Testis (tissue), 3 donors: ENCODE measurements around the gene NMNAT1. TPM values are rescaled to one million over a fixed set of nuclear protein-coding genes. Genes with fewer than 3 reads are reported as not detected.
"Not testable (repeated sequence)": the region's sequence is repeated elsewhere in the genome, so short reads cannot be mapped to it uniquely, and the experiment has no call there.

Experiments
- DNase-seq: peaks from one replicate; pipeline ENCODE4 v3.0.0-alpha.2; 2019
- H3K27ac ChIP-seq, 2 donors: fragments of 200-600 bp; sonication (generic); one replicate each; pipeline ENCODE4 v1.5.1; 2019
- H3K27me3 ChIP-seq: fragments of 200-600 bp; sonication (generic); one replicate; pipeline ENCODE4 v1.5.1; 2019
- H3K36me3 ChIP-seq: fragments of 200-600 bp; sonication (generic); one replicate; pipeline ENCODE4 v1.5.1; 2017; ENCODE audit warnings: low read depth; ENCODE audit errors: missing control alignments
- H3K4me1 ChIP-seq: fragments of 200-600 bp; sonication (generic); one replicate; pipeline ENCODE4 v1.5.1; 2019
- H3K4me3 ChIP-seq, 2 donors: fragments of 200-600 bp; sonication (generic); one replicate each; pipeline ENCODE4 v1.5.1; 2017 to 2019
- H3K9me3 ChIP-seq: fragments of 200-600 bp; sonication (generic); one replicate; pipeline ENCODE4 v1.5.1; 2017
- POLR2A ChIP-seq: fragments of 450-650 bp; IDR thresholded peaks from one replicate; pipeline ENCODE4 v1.6.1; 2017; ENCODE audit warnings: antibody characterized with exemption, mild to moderate bottlenecking, moderate library complexity
- WGBS, 2 donors: methylation state at CpG; one replicate each; pipeline ENCODE4 v1.1.5; 2018; 5-methylcytosine and 5-hydroxymethylcytosine counted together
- intact Hi-C: fragments of 100-400 bp; cut with DNase I; formaldehyde crosslinking; loops from one replicate; pipeline ENCODE4 v1.15.1; 2023; ENCODE audit warnings: low total_unique reads
- polyA plus RNA-seq: library from polyadenylated mRNA; stranded (reverse); fragments of 350-450 nt; fragmentation: Illumina TruSeq; extraction: RNeasy Lipid Tissue Mini Kit (QIAGEN cat#74804); gene quantifications from one replicate; pipeline ENCODE4 v1.2.3, GENCODE V29; 2014; ENCODE audit warnings: low read depth, low replicate concordance; ENCODE audit not compliant: insufficient read depth
- total RNA-seq, 2 donors: library from RNA; depleted of rRNA; stranded (reverse); fragments of >200 nt; gene quantifications; one replicate each; pipeline ENCODE4 v1.2.3, GENCODE V29; 2016
- TF ChIP-seq, protein P1 (sequence below), 3 experiments: fragments of 450-650 bp in 2 of 3; fragments of 200-600 bp in 1 of 3; sonication (generic) in 1 of 3; IDR thresholded peaks; one replicate each; pipeline ENCODE4 v1.5.1; 2016 to 2019; ENCODE audit warnings: antibody characterized with exemption in 3 of 3, mild to moderate bottlenecking in 2 of 3, moderate library complexity in 1 of 3

NMNAT1 gene
- total and polyA plus RNA-seq, 3 donors from 2014 or later: 8.1 to 13.0 (median 12.2) TPM

DNA sequence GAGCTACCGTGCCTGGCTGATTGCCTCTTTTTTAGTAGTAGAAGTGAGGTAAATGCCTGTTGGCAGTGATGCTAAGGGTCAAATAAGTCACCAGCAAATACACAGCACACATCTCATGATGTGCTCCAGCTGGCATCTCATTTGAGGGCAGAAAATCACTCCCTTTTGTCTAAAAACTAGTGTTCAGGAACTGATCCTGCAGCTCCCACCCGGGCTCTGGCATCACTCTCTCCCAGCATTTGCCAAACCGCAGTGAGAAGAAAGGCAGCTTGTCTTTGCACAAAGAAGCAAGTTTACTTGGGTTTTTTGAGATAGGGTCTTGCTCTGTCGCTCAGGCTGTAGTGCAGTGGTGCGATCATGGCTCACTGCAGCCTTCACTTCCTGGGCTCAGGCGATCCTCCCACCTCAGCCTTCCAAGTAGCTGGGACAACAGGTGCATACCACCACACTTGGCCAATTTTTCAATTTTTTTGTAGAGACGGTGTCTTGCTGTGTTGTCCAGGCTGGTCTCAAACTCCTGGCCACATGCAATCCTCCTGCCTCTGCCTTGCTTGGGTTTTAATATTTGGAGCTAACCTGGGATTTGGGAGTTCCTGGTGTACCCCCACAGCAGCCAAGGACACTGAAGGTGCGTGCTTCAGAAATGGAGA, 57.9 kb downstream of the NMNAT1 start:
- 77 to 83% methylated on average over 7 to 8 of the region's 8 CpGs for WGBS, 2 donors
- H3K27me3 ChIP-seq: no peaks in the 10 kb centered on the region
- intact Hi-C loops: no loop called here

DNA sequence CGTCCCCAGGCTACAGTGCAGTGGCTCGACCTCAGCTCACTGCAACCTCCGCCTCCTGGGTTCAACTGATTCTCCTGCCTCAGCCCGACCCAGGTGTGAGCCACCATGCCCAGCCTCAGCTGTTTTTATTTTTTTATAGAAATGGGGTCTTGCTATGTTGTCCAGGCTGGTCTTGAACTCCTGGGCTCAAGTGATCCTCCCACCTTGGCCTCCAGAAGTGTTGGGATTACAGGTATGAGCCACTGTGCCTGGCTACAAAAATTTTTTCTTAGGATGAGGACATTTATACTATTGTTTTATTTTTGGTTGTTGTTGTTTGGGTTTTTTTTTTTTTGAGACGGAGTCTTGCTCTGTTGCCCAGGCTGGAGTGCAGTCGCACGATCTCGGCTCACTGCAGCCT, 62.0 kb downstream of the NMNAT1 start:
- WGBS, 2 donors: 89 to 90% methylated on average over 8 of the region's 8 CpGs
- H3K4me1 ChIP-seq, H3K27ac ChIP-seq, DNase-seq, H3K27me3 ChIP-seq, H3K36me3 ChIP-seq, intact Hi-C loops, H3K4me3 ChIP-seq, H3K9me3 ChIP-seq: not testable (repeated sequence)

More for the DNA sequence above, 57.9 kb downstream of the NMNAT1 start:
- Histone ChIP-seq H3K27ac (no peak overlapping the region), H3K4me3 (no peak overlapping the region), H3K4me1 (peaks cover 8% of the 10 kb centered on the region), H3K36me3 (no peaks in the 10 kb centered on the region), H3K9me3 (no peaks in the 10 kb centered on the region)
- no peak for TF ChIP-seq POLR2A
- TF ChIP-seq, protein P1, sequence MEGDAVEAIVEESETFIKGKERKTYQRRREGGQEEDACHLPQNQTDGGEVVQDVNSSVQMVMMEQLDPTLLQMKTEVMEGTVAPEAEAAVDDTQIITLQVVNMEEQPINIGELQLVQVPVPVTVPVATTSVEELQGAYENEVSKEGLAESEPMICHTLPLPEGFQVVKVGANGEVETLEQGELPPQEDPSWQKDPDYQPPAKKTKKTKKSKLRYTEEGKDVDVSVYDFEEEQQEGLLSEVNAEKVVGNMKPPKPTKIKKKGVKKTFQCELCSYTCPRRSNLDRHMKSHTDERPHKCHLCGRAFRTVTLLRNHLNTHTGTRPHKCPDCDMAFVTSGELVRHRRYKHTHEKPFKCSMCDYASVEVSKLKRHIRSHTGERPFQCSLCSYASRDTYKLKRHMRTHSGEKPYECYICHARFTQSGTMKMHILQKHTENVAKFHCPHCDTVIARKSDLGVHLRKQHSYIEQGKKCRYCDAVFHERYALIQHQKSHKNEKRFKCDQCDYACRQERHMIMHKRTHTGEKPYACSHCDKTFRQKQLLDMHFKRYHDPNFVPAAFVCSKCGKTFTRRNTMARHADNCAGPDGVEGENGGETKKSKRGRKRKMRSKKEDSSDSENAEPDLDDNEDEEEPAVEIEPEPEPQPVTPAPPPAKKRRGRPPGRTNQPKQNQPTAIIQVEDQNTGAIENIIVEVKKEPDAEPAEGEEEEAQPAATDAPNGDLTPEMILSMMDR (IDR thresholded peaks at IDR 0.05): no peak
- DNase-seq: no peak

- no peaks in the 10 kb centered on the region for H3K4me1 ChIP-seq
- H3K36me3 ChIP-seq: no peaks in the 10 kb centered on the region
Observed at GRCh38 chr1:10007169-10007568, 63.9 kb downstream of the NMNAT1 start.

GRCh38 chr1:10014016-10014415, 70.7 kb downstream of the NMNAT1 start:
- Histone ChIP-seq H3K4me3 (no peak overlapping the region), H3K4me1 (peaks cover 10% of the 10 kb centered on the region), H3K27me3 (no peaks in the 10 kb centered on the region), H3K9me3 (no peaks in the 10 kb centered on the region), H3K27ac (no peak overlapping the region), H3K36me3 (no peaks in the 10 kb centered on the region)
- intact Hi-C loops: no loop called here
- DNase-seq: no peak
- 87% methylated on average over 5 of the region's 5 CpGs for WGBS, 2 donors
- TF ChIP-seq, protein P1 (IDR thresholded peaks at IDR 0.05): no peak
- TF ChIP-seq POLR2A: no peak

More at GRCh38 chr1:10007169-10007568, 63.9 kb downstream of the NMNAT1 start:
- intact Hi-C loops: no loop called here
- no peaks in the 10 kb centered on the region for H3K27me3 ChIP-seq
- H3K4me3 ChIP-seq: no peak overlapping the region
- 59 to 61% methylated on average over 4 of the region's 4 CpGs for WGBS, 2 donors
- no peak for DNase-seq
- no peaks in the 10 kb centered on the region for H3K9me3 ChIP-seq
- H3K27ac ChIP-seq: no peak overlapping the region
- no peak for TF ChIP-seq POLR2A

GRCh38 chr1:10019561-10019960, 76.3 kb downstream of the NMNAT1 start:
- DNase-seq: no peak
- Histone ChIP-seq H3K36me3 (no peaks in the 10 kb centered on the region), H3K4me1 (peaks cover 10% of the 10 kb centered on the region), H3K4me3 (no peak overlapping the region), H3K27ac (no peak overlapping the region), H3K27me3 (no peaks in the 10 kb centered on the region), H3K9me3 (no peaks in the 10 kb centered on the region)
- intact Hi-C loops: no loop called here
- TF ChIP-seq POLR2A: no peak
- TF ChIP-seq, protein P1 (IDR thresholded peaks at IDR 0.05): no peak

DNA sequence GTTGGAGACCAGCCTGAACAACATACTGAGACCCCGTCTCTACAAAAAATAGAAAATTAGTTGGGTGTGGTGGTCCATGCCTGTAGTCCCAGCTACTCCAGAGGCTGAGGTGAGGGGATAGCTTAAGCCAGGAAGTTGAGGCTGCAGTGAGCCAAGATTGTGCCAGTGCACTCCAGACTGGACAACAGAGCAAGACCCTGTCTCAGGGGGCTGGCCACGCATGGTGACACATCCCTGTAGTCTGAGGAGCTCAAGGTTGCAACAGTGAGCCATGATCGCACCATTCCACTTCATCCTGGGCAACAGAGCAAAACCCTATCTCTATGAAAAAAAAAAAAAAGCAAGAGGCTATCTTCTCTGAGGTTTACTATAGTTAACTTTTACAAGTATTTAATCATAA, 76.8 kb downstream of the NMNAT1 start:
- no peaks in the 10 kb centered on the region for H3K36me3 ChIP-seq
- no peaks in the 10 kb centered on the region for H3K27me3 ChIP-seq
- no peak for TF ChIP-seq POLR2A
- TF ChIP-seq, protein P1 (IDR thresholded peaks at IDR 0.05): no peak
- H3K9me3 ChIP-seq: no peaks in the 10 kb centered on the region
- intact Hi-C loops: no loop called here
- H3K4me3 ChIP-seq: no peak overlapping the region
- peaks cover 10% of the 10 kb centered on the region for H3K4me1 ChIP-seq
- DNase-seq: no peak
- H3K27ac ChIP-seq: no peak overlapping the region
- WGBS, 2 donors: 84 to 86% methylated on average over 3 of the region's 3 CpGs

DNA sequence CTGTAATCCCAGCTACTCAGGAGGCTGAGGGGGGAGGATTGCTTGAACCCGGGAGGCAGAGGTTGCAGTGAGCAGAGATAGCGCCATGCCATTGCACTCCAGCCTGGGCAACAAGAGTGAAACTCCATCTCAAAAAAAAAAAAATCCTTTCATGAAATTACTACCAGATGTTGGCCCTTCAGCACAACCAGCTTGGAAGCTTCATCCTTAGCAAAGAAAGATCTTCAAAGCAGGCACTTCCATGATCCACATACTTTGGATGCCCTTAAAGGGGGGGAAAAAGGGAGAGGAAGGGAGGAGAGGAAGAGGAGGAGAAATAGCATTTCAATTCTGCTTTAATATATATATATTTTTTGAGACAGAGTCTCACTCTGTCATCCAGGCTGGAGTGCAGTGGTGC, 77.4 kb downstream of the NMNAT1 start:
- H3K27ac ChIP-seq, H3K4me1 ChIP-seq, H3K4me3 ChIP-seq, H3K9me3 ChIP-seq, H3K27me3 ChIP-seq, intact Hi-C loops, H3K36me3 ChIP-seq, DNase-seq: not testable (repeated sequence)
- WGBS, 2 donors: 54 to 64% methylated on average over 2 of the region's 2 CpGs

DNA sequence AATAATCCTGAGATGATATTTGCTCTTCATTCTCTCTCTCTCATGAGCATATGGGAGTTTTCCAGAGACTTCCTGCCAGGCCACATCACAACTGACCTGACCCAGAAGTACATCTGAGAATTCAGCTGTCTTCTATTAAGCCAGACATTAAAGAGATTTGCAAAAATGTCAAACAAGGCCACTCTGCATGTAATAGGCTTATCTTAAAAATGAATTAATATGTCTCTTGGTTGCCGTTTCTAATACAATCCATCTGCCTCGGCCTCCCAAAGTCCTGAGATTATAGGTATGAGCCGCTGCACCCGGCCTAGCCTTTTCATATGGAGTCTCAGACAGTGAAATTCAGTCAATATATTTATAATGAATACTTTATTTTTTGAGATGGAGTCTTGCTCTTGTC, 78.7 kb downstream of the NMNAT1 start:
- H3K36me3 ChIP-seq, H3K9me3 ChIP-seq, H3K4me3 ChIP-seq, H3K4me1 ChIP-seq, intact Hi-C loops, DNase-seq, H3K27me3 ChIP-seq, H3K27ac ChIP-seq: not testable (repeated sequence)
- 86 to 87% methylated on average over 4 of the region's 4 CpGs for WGBS, 2 donors
